ENCODE measurements around the gene YWHAG.
"Not testable (repeated sequence)": the region's sequence is repeated elsewhere in the genome, so short reads cannot be mapped to it uniquely, and the experiment has no call there.

Gene YWHAG

GRCh38 chr7:76358481-76359110 is at the start of gene YWHAG:
Gene YWHAG (minus strand): TSS chr7:76358991. CDS start chr7:76358808, 183 bp downstream.
- peak; percentile 82 for DNase-seq (ENCODE audit: low read depth)

- DNase-seq (ENCODE audit: low read depth), result no peak
Measured at GRCh38 chr7:76408121-76408560, 49.4 kb upstream of the YWHAG start.

GRCh38 chr7:76407718-76408117 is 48.9 kb upstream of the YWHAG start:
- no peak for DNase-seq (ENCODE audit: low read depth)

GRCh38 chr7:76405738-76406137 is 46.9 kb upstream of the YWHAG start:
- DNase-seq (ENCODE audit: low read depth), result no peak

GRCh38 chr7:76403780-76404494 is 45.1 kb upstream of the YWHAG start:
- DNase-seq (ENCODE audit: low read depth), result no peak

- not testable (repeated sequence) for DNase-seq (ENCODE audit: low read depth)
Measured at GRCh38 chr7:76403097-76403496, 44.3 kb upstream of the YWHAG start.

GRCh38 chr7:76400248-76400647 is 41.5 kb upstream of the YWHAG start:
- DNase-seq (ENCODE audit: low read depth), result no peak

GRCh38 chr7:76397409-76398183 is 38.8 kb upstream of the YWHAG start:
- DNase-seq (ENCODE audit: low read depth), result peak; percentile 75

GRCh38 chr7:76396864-76397263 is 38.1 kb upstream of the YWHAG start:
- DNase-seq (ENCODE audit: low read depth), result no peak

GRCh38 chr7:76395965-76396726 is 37.4 kb upstream of the YWHAG start:
- no peak for DNase-seq (ENCODE audit: low read depth)

GRCh38 chr7:76395605-76395964 is 36.8 kb upstream of the YWHAG start:
- DNase-seq (ENCODE audit: low read depth), result not testable (repeated sequence)

- DNase-seq (ENCODE audit: low read depth), result no peak
Measured at GRCh38 chr7:76394957-76395356, 36.2 kb upstream of the YWHAG start.

GRCh38 chr7:76393116-76394031 is 34.6 kb upstream of the YWHAG start:
- DNase-seq (ENCODE audit: low read depth), result peak; percentile 90

- DNase-seq (ENCODE audit: low read depth), result no peak
Measured at GRCh38 chr7:76392531-76393115, 33.8 kb upstream of the YWHAG start.

- DNase-seq (ENCODE audit: low read depth), result no peak
Measured at GRCh38 chr7:76390092-76390491, 31.3 kb upstream of the YWHAG start.

GRCh38 chr7:76387789-76388188 is 29.0 kb upstream of the YWHAG start:
- not testable (repeated sequence) for DNase-seq (ENCODE audit: low read depth)

- no peak for DNase-seq (ENCODE audit: low read depth)
Measured at GRCh38 chr7:76386691-76387260, 28.0 kb upstream of the YWHAG start.

GRCh38 chr7:76383089-76383944 is 24.5 kb upstream of the YWHAG start:
- DNase-seq (ENCODE audit: low read depth), result no peak

- no peak for DNase-seq (ENCODE audit: low read depth)
Measured at GRCh38 chr7:76381814-76382213, 23.0 kb upstream of the YWHAG start.

GRCh38 chr7:76380623-76380966 is 21.8 kb upstream of the YWHAG start:
- no peak for DNase-seq (ENCODE audit: low read depth)

Measured in stimulated activated CD8-positive, alpha-beta memory T cell treated with anti-CD3 and anti-CD28 coated beads, Interleukin-12 subunit alpha, Interleukin-12 subunit beta, amount 100 ng/mL, for 4 hours (primary cell).